HG03064 (cell line): ENCODE results near the gene DPY19L3.
A peak's percentile ranks its signal among the peaks of the same experiment; 100 is the strongest.
"Not testable (repeated sequence)": the region's sequence is repeated elsewhere in the genome, so short reads cannot be mapped to it uniquely, and the experiment has no call there.

ENCODE experiments used
- ATAC-seq: cut with Tn5 transposase; IDR thresholded peaks from one replicate; pipeline ENCODE4 v1.9.1; 2021; ENCODE audit warnings: low read depth; ENCODE audit not compliant: unreplicated experiment

The DPY19L3 gene

GRCh38 chr19:32405431-32406160 is at the start of gene DPY19L3:
Gene DPY19L3 (plus strand): TSS chr19:32405770. CDS start chr19:32408254, 2,484 bp downstream.
- peak; percentile 93 for ATAC-seq

- ATAC-seq: no peak
Observed at GRCh38 chr19:32357720-32358119, 47.9 kb upstream of the DPY19L3 start.

- no peak for ATAC-seq
Observed at GRCh38 chr19:32358321-32358720, 47.2 kb upstream of the DPY19L3 start.

- no peak for ATAC-seq
Observed at GRCh38 chr19:32359581-32359980, 46.0 kb upstream of the DPY19L3 start.

- ATAC-seq: no peak
Observed at GRCh38 chr19:32361574-32362317, 43.8 kb upstream of the DPY19L3 start.

GRCh38 chr19:32362318-32362691 is 43.3 kb upstream of the DPY19L3 start:
- no peak for ATAC-seq

- no peak for ATAC-seq
Observed at GRCh38 chr19:32363175-32363574, 42.4 kb upstream of the DPY19L3 start.

- ATAC-seq: no peak
Observed at GRCh38 chr19:32363632-32364031, 41.9 kb upstream of the DPY19L3 start.

- no peak for ATAC-seq
Observed at GRCh38 chr19:32364040-32364439, 41.5 kb upstream of the DPY19L3 start.

GRCh38 chr19:32367063-32367462 is 38.5 kb upstream of the DPY19L3 start:
- ATAC-seq: no peak

- no peak for ATAC-seq
Observed at GRCh38 chr19:32367948-32368536, 37.5 kb upstream of the DPY19L3 start.

GRCh38 chr19:32368787-32369186 is 36.8 kb upstream of the DPY19L3 start:
- ATAC-seq: no peak

GRCh38 chr19:32372726-32373517 is 32.6 kb upstream of the DPY19L3 start:
- ATAC-seq: no peak

GRCh38 chr19:32373585-32374295 is 31.8 kb upstream of the DPY19L3 start:
- ATAC-seq: no peak

- ATAC-seq: not testable (repeated sequence)
Observed at GRCh38 chr19:32374362-32374761, 31.2 kb upstream of the DPY19L3 start.

- ATAC-seq: not testable (repeated sequence)
Observed at GRCh38 chr19:32377088-32377487, 28.5 kb upstream of the DPY19L3 start.

GRCh38 chr19:32380269-32380668 is 25.3 kb upstream of the DPY19L3 start:
- ATAC-seq: no peak

GRCh38 chr19:32387701-32388392 is 17.7 kb upstream of the DPY19L3 start:
- ATAC-seq: no peak

- no peak for ATAC-seq
Observed at GRCh38 chr19:32388393-32388855, 17.1 kb upstream of the DPY19L3 start.
